Neural cell (in vitro differentiated cells): ENCODE measurements around the gene EZR. TPM values are rescaled to one million over a fixed set of nuclear protein-coding genes. Genes with fewer than 3 reads are reported as not detected.
"Not testable (repeated sequence)": the region's sequence is repeated elsewhere in the genome, so short reads cannot be mapped to it uniquely, and the experiment has no call there.

Experiments
- H2AFZ ChIP-seq: fragments of 200-600, 300-800 bp; sonication (generic), shearing (Covaris generic); 2 replicates; pipeline ENCODE4 v1.6.0; 2014; ENCODE audit warnings: low read depth, mild to moderate bottlenecking, antibody characterized with exemption, low read length, moderate library complexity
- H3F3A ChIP-seq: fragments of 200-600 bp; shearing (Covaris generic); 2 replicates; pipeline ENCODE4 v1.6.1; 2016; ENCODE audit warnings: mild to moderate bottlenecking, moderate library complexity, mixed read lengths, antibody characterized with exemption, low read length; ENCODE audit not compliant: insufficient read depth, poor library complexity, severe bottlenecking
- H3K27ac ChIP-seq: fragments of 200-600, 300-800 bp; sonication (generic), shearing (Covaris generic); 2 replicates; pipeline ENCODE4 v1.5.1; 2014; ENCODE audit warnings: mild to moderate bottlenecking, low read length, moderate library complexity
- H3K27me3 ChIP-seq: fragments of 300-800, 200-600 bp; sonication (generic), shearing (Covaris generic); 2 replicates; pipeline ENCODE4 v1.6.0; 2014; ENCODE audit warnings: mild to moderate bottlenecking, low read depth, low read length, moderate library complexity; ENCODE audit not compliant: insufficient read depth
- H3K36me3 ChIP-seq: fragments of 300-800, 200-600 bp; sonication (generic), shearing (Covaris generic); 2 replicates; pipeline ENCODE4 v1.5.1; 2014; ENCODE audit warnings: mild to moderate bottlenecking, antibody characterized with exemption, low read length, moderate library complexity; ENCODE audit not compliant: insufficient read depth
- H3K4me2 ChIP-seq: fragments of 300-800, 200-600 bp; sonication (generic), shearing (Covaris generic); 2 replicates; pipeline ENCODE4 v1.6.0; 2014; ENCODE audit warnings: mild to moderate bottlenecking, low read length
- H3K4me3 ChIP-seq: fragments of 300-800, 200-600 bp; sonication (generic), shearing (Covaris generic); 2 replicates; pipeline ENCODE4 v1.5.1; 2014; ENCODE audit warnings: mild to moderate bottlenecking, low read length, moderate library complexity
- H3K79me2 ChIP-seq: fragments of 200-600 bp; shearing (Covaris generic); replicated peaks from 2 replicates; pipeline ENCODE4 v1.6.0; 2014; ENCODE audit warnings: mild to moderate bottlenecking, low read length, moderate library complexity; ENCODE audit not compliant: insufficient read depth
- H3K9ac ChIP-seq: fragments of 300-800, 200-600 bp; sonication (generic), shearing (Covaris generic); 2 replicates; pipeline ENCODE4 v1.6.1; 2016; ENCODE audit warnings: mild to moderate bottlenecking, low read length, mixed read lengths
- H3K9me2 ChIP-seq: fragments of 200-600 bp; shearing (Covaris generic); 2 replicates; pipeline ENCODE4 v1.6.1; 2016; ENCODE audit warnings: mild to moderate bottlenecking, low read length, mixed read lengths; ENCODE audit not compliant: insufficient read depth
- H3K9me3 ChIP-seq: fragments of 200-600, 300-800 bp; sonication (generic), shearing (Covaris generic); 2 replicates; pipeline ENCODE4 v1.6.1; 2016; ENCODE audit warnings: mild to moderate bottlenecking, mixed run types, low read length, moderate library complexity, mixed read lengths
- H4K20me1 ChIP-seq: fragments of 200-600 bp; shearing (Covaris generic); 2 replicates; pipeline ENCODE4 v1.6.1; 2016; ENCODE audit warnings: mild to moderate bottlenecking, mixed run types; ENCODE audit not compliant: insufficient read depth
- EP300 ChIP-seq: fragments of 450-650 bp; conservative IDR thresholded peaks from 2 replicates; pipeline ENCODE4 v1.6.1; 2014; ENCODE audit warnings: antibody characterized with exemption, mild to moderate bottlenecking, moderate library complexity; ENCODE audit not compliant: poor library complexity, severe bottlenecking
- EZH2 ChIP-seq: fragments of 200-600, 300-800 bp; shearing (Covaris generic), sonication (generic); IDR thresholded peaks from 2 replicates; pipeline ENCODE4 v1.6.1; 2014; ENCODE audit warnings: antibody characterized with exemption, low read length, borderline replicate concordance, mild to moderate bottlenecking; ENCODE audit not compliant: insufficient read depth, poor library complexity, severe bottlenecking
- MXI1 ChIP-seq: fragments of 450-650 bp; conservative IDR thresholded peaks from 2 replicates; pipeline ENCODE4 v1.6.1; 2014; ENCODE audit warnings: antibody characterized with exemption, mild to moderate bottlenecking; ENCODE audit not compliant: poor library complexity, severe bottlenecking
- POLR2AphosphoS5 ChIP-seq: IDR thresholded peaks from 2 replicates; pipeline ENCODE4 v1.6.1; 2012
- RAD21 ChIP-seq: fragments of 450-650 bp; conservative IDR thresholded peaks from 2 replicates; pipeline ENCODE4 v1.6.1; 2014; ENCODE audit warnings: antibody characterized with exemption, mild to moderate bottlenecking, moderate library complexity
- SMC3 ChIP-seq: fragments of 450-650 bp; conservative IDR thresholded peaks from 2 replicates; pipeline ENCODE4 v1.6.1; 2014; ENCODE audit warnings: antibody characterized with exemption, mild to moderate bottlenecking, moderate library complexity; ENCODE audit not compliant: poor library complexity
- TAF1 ChIP-seq: IDR thresholded peaks from 2 replicates; pipeline ENCODE4 v1.6.1; 2012; ENCODE audit warnings: low read depth
- polyA plus RNA-seq: library from polyadenylated mRNA; depleted of rRNA; stranded (reverse); fragments of >200 nt; gene quantifications from 2 replicates; pipeline ENCODE4 v1.2.3, GENCODE V29; 2014
- TF ChIP-seq, protein P1 (sequence below): IDR thresholded peaks from 2 replicates; pipeline ENCODE4 v1.6.1; 2012; ENCODE audit warnings: borderline replicate concordance
- TF ChIP-seq, protein P2 (sequence below): fragments of 450-650 bp; IDR thresholded peaks from 2 replicates; pipeline ENCODE4 v1.5.1; 2014; ENCODE audit warnings: antibody characterized with exemption, mild to moderate bottlenecking, moderate library complexity; ENCODE audit not compliant: poor library complexity, severe bottlenecking

Gene EZR
- polyA plus RNA-seq, 1 donor from 2014 or later, result 1.6 TPM

DNA sequence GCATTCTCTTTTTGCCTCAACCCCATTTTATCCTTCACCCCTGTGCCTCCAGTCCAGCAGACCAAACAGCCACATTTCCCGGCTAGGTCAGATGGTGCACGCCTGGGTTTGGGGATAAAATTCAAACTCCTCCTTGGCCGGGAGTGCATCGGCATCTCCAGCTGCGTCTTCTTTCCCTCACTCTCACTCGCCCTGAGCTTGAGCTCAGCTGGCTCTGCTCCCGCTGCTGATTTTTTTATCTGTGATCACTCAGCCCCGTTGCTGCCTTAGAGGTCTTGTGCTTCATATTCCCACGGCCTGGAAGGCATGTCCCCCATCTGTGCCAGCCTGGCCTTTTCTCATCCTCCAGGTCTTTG lies 6.8 kb upstream of the EZR start:
- H3K4me2 ChIP-seq, result no peak overlapping the region
- H4K20me1 ChIP-seq, result no peaks in the 10 kb centered on the region
- no peak overlapping the region for H3K27ac ChIP-seq
- TF ChIP-seq, protein P1, sequence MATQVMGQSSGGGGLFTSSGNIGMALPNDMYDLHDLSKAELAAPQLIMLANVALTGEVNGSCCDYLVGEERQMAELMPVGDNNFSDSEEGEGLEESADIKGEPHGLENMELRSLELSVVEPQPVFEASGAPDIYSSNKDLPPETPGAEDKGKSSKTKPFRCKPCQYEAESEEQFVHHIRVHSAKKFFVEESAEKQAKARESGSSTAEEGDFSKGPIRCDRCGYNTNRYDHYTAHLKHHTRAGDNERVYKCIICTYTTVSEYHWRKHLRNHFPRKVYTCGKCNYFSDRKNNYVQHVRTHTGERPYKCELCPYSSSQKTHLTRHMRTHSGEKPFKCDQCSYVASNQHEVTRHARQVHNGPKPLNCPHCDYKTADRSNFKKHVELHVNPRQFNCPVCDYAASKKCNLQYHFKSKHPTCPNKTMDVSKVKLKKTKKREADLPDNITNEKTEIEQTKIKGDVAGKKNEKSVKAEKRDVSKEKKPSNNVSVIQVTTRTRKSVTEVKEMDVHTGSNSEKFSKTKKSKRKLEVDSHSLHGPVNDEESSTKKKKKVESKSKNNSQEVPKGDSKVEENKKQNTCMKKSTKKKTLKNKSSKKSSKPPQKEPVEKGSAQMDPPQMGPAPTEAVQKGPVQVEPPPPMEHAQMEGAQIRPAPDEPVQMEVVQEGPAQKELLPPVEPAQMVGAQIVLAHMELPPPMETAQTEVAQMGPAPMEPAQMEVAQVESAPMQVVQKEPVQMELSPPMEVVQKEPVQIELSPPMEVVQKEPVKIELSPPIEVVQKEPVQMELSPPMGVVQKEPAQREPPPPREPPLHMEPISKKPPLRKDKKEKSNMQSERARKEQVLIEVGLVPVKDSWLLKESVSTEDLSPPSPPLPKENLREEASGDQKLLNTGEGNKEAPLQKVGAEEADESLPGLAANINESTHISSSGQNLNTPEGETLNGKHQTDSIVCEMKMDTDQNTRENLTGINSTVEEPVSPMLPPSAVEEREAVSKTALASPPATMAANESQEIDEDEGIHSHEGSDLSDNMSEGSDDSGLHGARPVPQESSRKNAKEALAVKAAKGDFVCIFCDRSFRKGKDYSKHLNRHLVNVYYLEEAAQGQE, result no peak
- no peak for TF ChIP-seq SMC3
- no peak for TF ChIP-seq EZH2
- TF ChIP-seq, protein P2, sequence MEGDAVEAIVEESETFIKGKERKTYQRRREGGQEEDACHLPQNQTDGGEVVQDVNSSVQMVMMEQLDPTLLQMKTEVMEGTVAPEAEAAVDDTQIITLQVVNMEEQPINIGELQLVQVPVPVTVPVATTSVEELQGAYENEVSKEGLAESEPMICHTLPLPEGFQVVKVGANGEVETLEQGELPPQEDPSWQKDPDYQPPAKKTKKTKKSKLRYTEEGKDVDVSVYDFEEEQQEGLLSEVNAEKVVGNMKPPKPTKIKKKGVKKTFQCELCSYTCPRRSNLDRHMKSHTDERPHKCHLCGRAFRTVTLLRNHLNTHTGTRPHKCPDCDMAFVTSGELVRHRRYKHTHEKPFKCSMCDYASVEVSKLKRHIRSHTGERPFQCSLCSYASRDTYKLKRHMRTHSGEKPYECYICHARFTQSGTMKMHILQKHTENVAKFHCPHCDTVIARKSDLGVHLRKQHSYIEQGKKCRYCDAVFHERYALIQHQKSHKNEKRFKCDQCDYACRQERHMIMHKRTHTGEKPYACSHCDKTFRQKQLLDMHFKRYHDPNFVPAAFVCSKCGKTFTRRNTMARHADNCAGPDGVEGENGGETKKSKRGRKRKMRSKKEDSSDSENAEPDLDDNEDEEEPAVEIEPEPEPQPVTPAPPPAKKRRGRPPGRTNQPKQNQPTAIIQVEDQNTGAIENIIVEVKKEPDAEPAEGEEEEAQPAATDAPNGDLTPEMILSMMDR, result no peak
- TF ChIP-seq MXI1, result no peak
- no peak for TF ChIP-seq EP300
- no peak for TF ChIP-seq RAD21
- no peak for TF ChIP-seq POLR2AphosphoS5
- H2AFZ ChIP-seq, result no peak overlapping the region
- H3K9me3 ChIP-seq, result no peaks in the 10 kb centered on the region
- no peak overlapping the region for H3K4me3 ChIP-seq
- no peaks in the 10 kb centered on the region for H3K36me3 ChIP-seq
- H3F3A ChIP-seq, result no peaks in the 10 kb centered on the region
- no peaks in the 10 kb centered on the region for H3K9me2 ChIP-seq
- no peaks in the 10 kb centered on the region for H3K27me3 ChIP-seq
- H3K9ac ChIP-seq, result no peak overlapping the region
- H3K79me2 ChIP-seq, result no peaks in the 10 kb centered on the region

DNA sequence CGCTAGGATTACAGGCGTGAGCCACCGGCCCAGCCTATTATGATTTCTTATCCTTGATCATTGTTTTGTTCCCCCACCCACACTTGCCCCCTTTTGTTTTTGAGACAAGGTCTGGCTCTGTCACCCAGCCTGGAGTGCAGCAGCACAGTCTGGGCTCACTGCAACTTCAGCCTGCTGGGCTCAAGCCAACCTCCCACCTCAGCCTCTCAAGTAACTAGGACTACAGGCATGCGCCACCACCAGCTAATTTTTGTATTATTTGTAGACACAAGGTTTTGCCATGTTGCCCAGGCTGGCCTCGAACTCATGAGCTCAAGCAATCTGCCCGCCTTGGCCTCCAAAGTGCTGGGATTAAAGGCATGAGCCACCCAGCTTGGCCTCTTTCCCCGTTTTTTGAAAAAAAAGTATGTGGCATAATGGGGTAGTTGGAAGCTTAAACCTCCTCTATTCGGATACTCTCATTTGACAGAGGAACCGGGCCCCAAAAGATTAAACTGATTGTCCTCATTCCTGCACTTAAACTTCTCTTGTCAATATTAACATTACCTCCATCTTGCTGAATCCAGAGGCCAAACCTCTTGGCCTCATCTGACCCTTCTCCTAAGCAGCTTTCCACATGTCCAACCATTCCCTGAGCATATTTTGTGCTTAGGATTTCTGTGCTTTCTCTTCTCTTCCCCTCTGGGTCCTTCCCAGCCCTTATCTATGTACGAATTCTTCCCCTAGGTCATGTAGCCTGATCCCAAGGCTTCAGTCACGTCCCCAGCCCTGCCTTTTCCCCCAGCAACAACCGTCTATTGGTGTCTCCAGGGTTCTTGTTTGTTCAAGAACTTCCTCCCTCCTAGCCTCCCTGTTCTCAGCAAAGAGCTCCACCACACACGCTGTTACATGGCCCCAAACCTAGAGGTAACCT lies 6.1 kb upstream of the EZR start:
- Histone ChIP-seq H3K79me2 (no peaks in the 10 kb centered on the region), H3K27me3 (no peaks in the 10 kb centered on the region), H3K9me2 (no peaks in the 10 kb centered on the region), H3K36me3 (no peaks in the 10 kb centered on the region), H4K20me1 (no peaks in the 10 kb centered on the region), H2AFZ (no peak overlapping the region), H3K4me3 (no peak overlapping the region), H3K4me2 (no peak overlapping the region), H3K9me3 (no peaks in the 10 kb centered on the region), H3K27ac (no peak overlapping the region), H3K9ac (no peak overlapping the region), H3F3A (no peaks in the 10 kb centered on the region)
- TF ChIP-seq TAF1, result no peak
- no peak for TF ChIP-seq EP300
- no peak for TF ChIP-seq EZH2
- TF ChIP-seq, protein P2, result no peak
- TF ChIP-seq POLR2AphosphoS5, result no peak
- TF ChIP-seq, protein P1, result no peak
- no peak for TF ChIP-seq RAD21
- TF ChIP-seq SMC3, result no peak
- no peak for TF ChIP-seq MXI1

DNA sequence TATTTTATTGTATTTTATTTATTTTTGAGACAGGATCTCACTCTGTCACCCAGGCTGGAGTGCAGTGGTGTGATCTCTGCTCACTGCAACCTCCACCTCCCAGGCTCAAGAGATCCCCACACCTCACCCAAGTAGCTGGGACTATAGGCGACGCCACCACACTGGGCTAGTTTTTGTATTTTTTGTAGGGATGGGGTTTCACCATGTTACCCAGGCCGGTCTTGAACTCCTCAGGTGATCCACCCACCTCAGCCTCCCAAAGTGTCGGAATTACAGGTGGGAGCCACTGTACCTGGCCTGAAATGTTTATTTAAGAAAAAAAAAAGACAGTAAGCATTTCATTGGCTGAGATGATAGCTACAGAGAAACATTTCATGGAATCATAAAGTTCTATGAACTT lies 4.4 kb upstream of the EZR start:
- H3K36me3 ChIP-seq, H3K27ac ChIP-seq, H3K9ac ChIP-seq, H3K4me2 ChIP-seq, H3K4me3 ChIP-seq, H4K20me1 ChIP-seq, H2AFZ ChIP-seq, H3F3A ChIP-seq, H3K79me2 ChIP-seq, H3K27me3 ChIP-seq, H3K9me3 ChIP-seq, H3K9me2 ChIP-seq: not testable (repeated sequence)
